DMS 273 (cell line): ENCODE results near the gene DAP.

Experiments used
- DNase-seq: peaks from one replicate; lab custom pipeline; 2025; ENCODE audit not compliant: unreplicated experiment; lab: John Stamatoyannopoulos, UW

Gene DAP

GRCh38 chr5:10761933-10762775, 1.1 kb upstream of the DAP start:
- DNase-seq, result no peak

GRCh38 chr5:10760921-10761184, 181 bp downstream of the DAP start:
- DNase-seq, result no peak

GRCh38 chr5:10760096-10760920, 726 bp downstream of the DAP start:
- DNase-seq, result peak; percentile 91

GRCh38 chr5:10759111-10759510, 1.9 kb downstream of the DAP start:
- DNase-seq, result no peak

GRCh38 chr5:10757922-10758555, 3.0 kb downstream of the DAP start:
- DNase-seq, result no peak

- DNase-seq, result no peak
Observed at GRCh38 chr5:10757043-10757442, 4.0 kb downstream of the DAP start.

- no peak for DNase-seq
Observed at GRCh38 chr5:10756549-10756948, 4.5 kb downstream of the DAP start.

- no peak for DNase-seq
Observed at GRCh38 chr5:10753178-10753577, 7.9 kb downstream of the DAP start.

GRCh38 chr5:10752451-10752850, 8.6 kb downstream of the DAP start:
- no peak for DNase-seq

GRCh38 chr5:10750909-10751308, 10.1 kb downstream of the DAP start:
- no peak for DNase-seq

- no peak for DNase-seq
Observed at GRCh38 chr5:10747678-10748622, 13.1 kb downstream of the DAP start.

- no peak for DNase-seq
Observed at GRCh38 chr5:10746711-10747110, 14.3 kb downstream of the DAP start.

- no peak for DNase-seq
Observed at GRCh38 chr5:10745133-10745532, 15.9 kb downstream of the DAP start.

- DNase-seq, result no peak
Observed at GRCh38 chr5:10744681-10745080, 16.4 kb downstream of the DAP start.

- no peak for DNase-seq
Observed at GRCh38 chr5:10743951-10744350, 17.1 kb downstream of the DAP start.

GRCh38 chr5:10743526-10743925, 17.5 kb downstream of the DAP start:
- DNase-seq, result no peak

- no peak for DNase-seq
Observed at GRCh38 chr5:10741661-10742060, 19.4 kb downstream of the DAP start.

GRCh38 chr5:10740384-10740783, 20.6 kb downstream of the DAP start:
- no peak for DNase-seq

- no peak for DNase-seq
Observed at GRCh38 chr5:10737880-10738279, 23.2 kb downstream of the DAP start.

- DNase-seq, result no peak
Observed at GRCh38 chr5:10736808-10737207, 24.2 kb downstream of the DAP start.

GRCh38 chr5:10736354-10736753, 24.7 kb downstream of the DAP start:
- peak; percentile 73 for DNase-seq
